ENCODE results near the gene NPC2.

NPC2 gene

DNA sequence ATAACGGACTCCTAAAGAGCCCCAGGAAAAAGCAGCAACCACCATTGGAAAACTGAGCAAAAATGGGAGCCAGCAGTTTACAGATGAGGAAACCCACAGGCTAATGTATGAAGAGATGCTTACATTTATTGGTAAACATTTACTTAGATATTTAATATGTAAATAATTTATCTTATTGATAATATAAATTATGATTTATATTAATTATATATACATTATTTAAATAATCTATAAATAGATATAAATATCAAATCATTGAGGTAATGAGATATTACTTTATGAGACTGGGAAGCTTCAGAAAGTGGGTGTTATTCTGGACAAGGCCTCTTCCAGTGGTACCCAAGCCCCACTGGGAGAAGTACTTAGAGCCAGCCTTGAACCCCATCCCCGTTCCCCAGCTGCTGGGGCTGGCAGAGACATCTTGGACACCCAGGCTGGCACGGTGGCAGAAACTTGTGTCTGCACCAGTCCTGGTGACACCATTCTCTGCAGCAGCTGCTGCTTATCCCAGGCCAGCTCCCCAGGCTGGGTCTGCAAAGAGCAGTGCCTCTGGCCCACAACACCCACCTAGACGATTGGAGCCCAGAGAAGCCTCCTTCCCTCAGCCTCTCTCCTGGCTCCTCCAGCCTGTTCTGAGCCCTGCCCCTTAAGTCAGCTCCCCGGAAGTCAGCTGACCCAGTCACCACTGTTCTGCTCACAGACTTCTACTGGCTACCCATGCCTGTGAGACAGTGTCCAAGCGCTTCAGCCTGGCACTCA is 26.4 kb upstream of the NPC2 start:
- DNase-seq: no peak

DNA sequence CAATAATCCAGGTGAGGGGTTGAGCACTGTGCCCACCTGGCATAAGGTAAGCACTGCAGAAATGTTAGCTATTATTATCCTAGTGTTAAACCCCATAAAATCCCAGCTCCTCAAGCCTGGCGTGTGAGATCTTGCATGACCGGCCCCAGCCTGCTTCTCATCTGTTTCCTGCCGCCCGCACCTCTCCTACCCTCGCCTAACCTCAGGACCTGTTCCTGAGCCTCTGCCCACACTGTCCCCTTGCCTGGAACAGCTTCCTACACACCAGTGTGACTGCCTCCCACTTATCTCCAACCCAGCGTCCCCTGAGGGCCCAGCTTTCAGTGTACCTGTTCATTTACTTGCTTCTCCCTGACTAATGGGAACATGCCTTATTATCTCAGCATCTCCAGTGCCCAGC is 25.1 kb upstream of the NPC2 start:
- DNase-seq: no peak

DNA sequence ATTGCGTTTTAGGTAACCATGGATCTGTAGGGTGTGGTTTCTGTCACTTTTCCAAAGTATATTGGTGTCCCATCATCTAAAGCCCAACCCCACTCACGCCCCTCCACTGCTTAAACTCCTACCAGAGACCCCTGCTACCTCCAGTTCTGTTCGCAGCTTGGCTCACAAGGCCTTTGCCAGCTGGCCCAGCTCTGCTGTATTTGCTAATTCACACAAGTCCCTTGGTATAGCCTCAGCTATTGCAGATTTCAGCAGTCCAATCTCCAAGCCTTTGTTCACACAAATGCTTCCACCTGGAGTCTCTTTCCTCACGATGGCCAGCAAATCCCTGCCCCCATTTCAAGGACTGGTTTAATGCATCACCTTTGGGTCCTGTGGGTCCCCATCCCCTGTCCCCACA is 24.6 kb upstream of the NPC2 start:
- DNase-seq: no peak

DNA sequence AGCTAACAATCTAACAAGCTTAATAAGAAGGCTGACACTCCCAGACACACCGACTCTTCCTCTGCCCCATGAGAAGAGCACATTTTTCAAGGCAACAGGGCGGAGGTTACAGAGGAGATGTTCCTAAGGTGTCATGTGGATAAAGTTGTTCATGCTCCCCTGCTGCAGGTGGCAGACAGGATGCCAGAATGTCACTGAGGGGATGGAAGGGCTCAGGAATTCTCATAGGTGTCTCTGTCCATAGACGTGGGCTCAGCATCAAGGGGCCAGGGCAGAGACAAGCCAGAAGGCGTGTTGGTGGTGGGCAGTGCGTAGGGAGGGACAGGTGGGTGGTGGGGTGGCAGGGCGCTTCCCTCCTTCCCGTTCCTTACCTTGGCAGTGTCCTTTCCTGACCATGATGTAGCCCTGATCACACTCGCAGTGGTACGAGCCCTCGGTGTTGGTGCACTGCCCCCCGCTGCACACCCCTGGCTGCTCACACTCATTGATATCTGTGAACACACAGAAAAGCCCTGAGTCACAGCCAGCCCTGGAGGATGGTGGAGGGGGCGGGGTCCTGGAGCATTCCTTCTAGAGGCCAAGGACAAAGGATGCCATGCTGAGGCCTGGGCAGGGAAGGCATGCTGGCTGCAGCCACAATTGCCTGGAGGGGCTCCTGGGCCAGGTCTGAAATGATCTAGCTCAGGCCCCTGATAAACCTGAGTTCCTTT is 23.5 kb upstream of the NPC2 start:
- peak; percentile 55 for DNase-seq

DNA sequence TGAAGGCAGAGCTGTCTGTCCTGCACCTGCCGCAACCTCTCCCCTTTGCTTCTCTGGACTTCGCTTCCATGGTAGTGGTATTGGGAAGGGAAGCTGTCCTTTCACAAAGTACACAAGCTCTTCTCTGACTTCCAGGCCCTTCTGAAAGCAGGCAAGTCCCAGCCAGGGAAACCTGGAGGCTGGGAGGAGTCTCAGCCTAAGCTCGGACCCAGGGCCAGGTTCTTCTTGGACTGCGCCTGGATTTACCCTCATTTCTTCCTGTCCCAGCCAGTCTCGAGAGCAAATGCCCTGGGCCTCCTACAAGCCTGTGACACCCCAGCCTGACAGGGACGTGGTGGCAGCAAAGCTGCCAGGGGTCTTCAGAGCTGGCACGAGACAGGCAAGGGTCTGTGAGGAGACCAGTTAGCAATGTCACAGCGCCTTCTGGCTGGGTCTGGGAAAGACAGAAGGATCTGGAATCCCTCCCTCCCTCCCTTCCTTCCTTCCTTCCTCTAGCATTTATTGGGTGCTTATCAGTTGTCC is 22.8 kb upstream of the NPC2 start:
- DNase-seq: no peak

DNA sequence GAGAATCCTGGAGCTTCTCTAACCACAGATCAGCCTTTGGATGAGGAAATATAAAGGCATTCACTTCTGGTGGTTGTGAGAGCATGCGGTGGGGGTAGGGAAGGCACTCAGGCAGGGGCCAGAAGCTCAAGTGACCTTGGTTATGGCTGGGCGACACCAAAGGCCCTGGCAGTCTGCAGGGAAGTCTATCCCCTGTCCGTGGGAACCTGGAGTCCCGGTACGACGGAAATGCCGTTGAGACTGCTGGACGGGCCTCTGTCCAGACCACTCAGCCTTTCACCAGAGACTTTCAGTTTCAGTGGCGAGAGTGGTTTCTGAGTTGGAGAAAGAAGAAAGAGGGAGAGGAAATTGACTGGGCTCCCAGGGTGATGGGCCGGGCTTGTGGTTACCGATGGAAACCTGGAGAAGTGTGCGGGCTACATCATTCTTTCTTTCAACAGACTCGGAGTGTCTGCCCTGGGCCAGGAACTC is 21.4 kb upstream of the NPC2 start:
- DNase-seq: peak; percentile 81

DNA sequence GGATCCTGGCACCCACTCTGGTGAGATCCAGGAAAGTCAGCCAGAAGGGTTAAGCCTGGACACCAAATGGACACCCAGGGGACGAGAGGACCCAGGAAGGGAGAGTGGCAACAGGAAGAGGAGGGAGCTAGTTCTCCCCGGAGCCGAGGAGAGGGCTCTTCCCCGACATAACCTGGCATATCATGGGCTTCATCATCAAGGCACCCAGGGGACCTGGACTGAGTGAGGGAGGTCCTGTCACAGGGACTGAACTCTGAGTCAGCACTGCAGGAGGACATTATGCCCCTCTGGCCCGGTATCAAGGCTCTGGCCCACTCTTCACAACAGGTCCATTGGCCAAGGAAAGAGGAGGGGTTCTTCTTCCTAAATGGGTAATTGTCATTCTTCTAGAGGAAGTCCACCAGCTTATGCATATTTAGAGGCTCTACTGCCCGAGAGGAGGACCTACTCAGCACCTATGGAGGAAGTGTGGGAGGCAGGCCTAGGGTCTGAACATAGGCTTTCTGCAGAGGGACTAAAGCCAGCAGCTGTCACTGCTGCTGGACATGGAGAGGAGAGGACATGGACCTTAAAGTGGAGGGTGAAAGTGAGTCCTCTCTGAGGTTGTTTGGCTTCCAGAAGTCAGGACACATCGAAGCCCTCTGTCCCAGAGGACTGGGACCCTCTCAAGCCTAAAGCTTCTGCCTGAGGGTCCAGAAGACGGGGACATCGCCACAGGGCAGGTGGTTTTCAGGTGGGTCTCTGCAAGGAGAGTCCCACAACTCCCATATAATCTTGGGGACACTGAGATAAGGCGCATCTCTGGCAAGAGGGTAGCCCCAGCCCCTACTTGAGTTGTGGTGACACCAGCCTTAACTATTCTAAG is 19.1 kb upstream of the NPC2 start:
- no peak for DNase-seq

DNA sequence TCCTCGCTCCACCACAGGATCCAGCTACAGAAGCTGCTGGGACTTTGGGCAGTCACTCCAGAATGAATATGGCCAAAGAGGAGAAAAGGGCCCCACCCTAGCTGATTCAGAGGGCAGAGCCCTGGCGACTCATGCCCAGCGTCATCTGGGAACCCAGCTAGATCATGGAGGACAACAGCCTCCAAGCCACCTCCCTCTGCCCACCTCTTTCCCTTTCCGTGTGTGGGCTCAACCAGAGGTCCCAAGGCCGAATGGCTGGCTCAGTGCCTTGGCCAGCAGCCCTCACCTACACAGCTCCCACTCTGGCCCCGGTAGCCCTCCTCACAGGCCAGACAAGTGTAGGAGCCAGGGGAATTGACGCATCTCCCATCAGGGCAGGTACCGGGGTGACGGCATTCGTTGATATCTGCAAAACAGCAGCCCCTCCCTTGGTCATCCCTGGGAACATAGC is 17.9 kb upstream of the NPC2 start:
- peak; percentile 59 for DNase-seq

DNA sequence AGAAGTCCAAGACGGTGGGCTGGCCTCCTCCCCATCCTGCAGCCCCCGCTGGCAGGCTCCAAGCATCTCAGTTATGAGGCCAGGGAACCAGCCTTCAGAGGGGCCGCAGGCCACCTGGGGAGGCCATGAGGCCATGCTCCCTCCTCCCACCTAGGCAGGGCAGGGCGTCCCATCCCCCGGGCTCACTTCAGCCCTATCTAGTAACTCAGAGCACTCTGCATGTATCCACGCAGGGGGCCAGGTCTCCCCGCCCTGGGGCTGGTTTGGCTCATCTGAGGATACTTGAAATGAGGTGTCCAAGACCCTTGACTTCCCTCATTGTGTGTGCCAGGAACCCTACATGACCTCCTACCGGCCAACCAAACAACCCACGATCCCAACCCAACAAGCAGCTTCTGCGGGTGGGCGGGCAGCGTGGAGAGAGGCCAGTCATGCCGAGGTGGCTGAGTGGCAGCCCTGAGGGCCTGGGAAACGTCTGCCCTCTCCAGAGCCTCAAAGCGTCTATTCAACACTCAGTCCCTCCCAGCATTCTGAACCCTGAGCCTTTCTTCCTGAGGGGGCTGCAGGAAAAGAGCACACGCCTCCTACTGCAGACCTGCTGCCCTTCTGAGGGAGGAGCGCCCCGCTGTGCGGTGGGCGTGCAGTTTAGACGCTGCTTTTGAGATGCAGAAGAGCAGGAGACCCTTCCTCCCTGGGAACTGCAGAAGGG is 17.3 kb upstream of the NPC2 start:
- no peak for DNase-seq

DNA sequence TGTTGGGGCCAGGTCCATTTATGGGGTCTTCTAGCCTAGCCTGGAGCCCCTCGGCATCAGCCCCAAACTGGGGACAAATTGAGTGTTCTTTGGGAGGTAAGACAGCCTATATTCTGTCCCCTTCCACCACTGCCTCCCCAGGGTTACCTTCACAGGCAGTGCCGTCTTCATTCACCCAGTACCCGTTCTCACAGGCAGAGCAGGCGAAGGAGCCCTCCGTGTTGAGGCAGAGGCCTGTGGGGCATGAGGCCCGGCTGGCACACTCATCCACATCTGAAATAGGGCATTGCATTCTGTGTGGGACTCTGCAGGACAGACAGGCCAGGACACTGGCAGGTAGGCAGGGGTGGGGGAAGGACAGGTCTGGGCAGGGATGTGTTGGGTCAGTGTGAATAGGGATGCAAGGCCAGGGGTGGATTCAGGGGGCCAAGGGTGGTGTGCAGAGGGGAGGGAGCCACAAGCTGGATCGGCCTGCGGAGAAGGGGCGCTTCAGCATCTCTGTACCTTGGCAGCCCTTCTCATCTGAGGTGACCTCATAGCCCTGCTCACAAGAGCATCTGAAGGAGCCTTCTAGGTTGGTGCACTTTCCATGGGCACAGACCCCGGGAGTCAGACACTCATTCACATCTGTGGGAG is 16.6 kb upstream of the NPC2 start:
- no peak for DNase-seq

DNA sequence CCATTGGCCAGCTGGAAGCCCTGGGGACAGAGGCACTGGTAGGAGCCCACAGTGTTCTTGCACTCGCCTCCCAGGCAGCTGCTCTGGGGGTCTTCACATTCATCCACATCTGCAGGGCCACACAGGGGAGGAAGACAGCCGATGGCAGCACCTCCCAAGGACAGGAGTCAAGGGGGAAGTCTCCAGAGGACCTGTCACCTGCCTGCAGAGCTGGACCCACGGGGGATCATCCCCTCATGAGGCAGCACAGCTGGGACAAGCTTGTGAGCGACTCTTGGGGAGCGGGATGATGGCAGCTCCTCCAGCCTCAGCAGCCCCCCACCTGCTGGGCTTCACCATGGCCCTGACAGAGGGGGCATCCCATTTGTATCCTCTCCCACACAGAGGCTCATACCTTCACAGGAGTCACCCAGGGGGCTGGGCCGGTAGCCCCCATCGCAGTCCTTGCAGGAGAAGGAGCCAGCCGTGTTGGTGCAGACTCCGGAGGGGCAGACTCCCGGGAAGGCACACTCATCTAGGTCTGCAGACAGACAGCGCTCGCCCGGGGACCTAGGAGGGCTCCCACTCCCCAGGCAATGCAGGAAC is 15.8 kb upstream of the NPC2 start:
- DNase-seq: no peak

DNA sequence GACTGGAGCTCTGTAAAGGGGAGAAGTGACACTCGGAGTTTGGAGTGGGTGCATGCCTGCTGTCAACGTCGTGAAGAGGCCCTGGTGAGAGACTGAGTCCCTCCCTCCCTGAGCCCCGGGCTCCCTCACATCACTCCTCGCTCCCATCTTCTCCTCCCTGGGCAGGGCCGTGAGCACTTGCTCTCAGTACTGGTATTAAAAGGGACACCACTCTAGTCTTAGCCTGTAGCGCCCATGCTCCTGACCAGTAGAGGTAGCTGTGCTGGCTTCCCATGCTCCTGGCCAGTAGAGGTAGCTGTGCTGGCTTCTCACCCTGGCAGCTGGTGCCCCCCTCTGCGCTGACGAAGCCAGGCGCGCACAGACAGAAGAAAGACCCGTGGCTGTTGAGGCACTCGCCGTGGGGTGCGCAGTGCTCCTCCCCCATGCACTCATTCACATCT is 15.2 kb upstream of the NPC2 start:
- DNase-seq: peak; percentile 44

DNA sequence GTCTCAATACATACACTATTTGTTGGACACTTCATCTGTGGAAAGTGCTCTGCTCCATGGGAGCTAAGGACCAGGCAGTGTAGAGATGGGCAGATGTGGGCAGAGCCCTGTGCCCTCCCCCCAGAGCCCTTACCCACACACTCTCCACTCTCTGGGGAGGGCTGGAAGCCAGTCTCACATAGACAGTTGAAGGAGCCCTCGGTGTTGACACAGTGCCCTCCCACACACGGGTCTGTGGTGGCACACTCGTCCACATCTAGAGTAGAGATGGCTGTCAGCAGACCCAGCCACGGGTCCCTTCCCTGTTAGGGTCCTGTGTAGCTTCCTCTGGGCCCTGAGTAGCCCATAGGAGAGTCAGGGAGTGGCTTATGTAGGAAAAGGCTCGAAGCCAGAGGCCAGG is 14.7 kb upstream of the NPC2 start:
- no peak for DNase-seq

DNA sequence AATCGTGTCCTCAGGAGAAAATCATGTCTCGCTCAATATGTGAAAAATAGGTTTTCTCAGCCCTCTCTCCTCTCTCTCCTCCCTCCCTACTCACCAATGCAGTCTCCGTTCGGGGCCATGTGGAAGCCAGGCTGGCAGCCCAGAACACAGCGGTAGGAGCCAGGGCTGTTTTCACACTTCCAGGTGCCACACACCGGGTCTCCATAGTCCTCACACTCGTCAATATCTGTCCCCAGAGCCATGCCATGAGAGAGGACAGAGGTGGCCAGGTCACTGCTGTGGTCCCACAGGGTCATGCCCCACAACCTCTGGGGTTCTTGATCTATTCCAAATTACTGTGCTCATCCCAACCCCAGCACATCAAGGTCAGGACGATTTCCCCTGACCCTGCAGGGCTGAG is 14.0 kb upstream of the NPC2 start:
- DNase-seq: no peak

DNA sequence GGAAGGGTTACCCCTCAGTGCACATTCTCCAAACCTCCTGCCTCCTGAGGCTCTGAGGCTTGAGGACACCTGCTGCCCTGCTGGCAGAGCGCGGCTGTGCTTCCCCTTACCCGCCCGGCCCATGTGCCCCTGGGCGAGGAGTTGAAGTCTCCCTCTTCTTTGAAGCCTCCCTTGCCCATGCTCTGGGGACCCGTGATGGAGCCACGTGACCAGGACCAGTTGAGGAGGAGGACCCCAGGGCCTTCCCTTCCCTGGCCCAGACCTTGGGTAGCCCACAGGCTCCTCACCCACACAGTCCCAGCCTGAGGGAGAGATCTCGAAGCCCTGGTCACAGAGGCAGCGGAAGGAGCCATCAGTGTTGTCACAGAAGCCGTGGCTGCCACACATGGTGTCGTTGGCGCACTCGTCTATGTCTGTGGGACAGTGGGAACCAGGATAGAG is 13.3 kb upstream of the NPC2 start:
- no peak for DNase-seq

DNA sequence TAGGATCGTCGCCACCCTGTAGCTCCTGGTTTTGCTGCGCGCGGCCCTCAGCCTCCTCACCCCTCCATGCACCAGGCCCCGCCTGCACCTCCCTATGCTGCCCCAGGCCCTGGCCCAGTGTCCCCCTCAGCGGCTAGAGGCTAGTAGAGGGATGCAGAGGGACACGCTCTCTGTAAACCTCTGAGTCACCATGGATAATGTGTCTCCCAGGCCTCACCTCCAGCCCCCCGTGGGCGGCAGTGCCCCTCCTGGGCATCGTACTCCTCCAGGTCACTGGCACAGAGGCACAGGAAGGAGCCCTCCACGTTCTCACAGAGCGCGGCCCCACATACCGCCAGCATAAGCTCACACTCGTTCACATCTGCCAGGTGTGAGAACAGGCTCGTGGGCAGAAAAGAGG is 12.7 kb upstream of the NPC2 start:
- no peak for DNase-seq

DNA sequence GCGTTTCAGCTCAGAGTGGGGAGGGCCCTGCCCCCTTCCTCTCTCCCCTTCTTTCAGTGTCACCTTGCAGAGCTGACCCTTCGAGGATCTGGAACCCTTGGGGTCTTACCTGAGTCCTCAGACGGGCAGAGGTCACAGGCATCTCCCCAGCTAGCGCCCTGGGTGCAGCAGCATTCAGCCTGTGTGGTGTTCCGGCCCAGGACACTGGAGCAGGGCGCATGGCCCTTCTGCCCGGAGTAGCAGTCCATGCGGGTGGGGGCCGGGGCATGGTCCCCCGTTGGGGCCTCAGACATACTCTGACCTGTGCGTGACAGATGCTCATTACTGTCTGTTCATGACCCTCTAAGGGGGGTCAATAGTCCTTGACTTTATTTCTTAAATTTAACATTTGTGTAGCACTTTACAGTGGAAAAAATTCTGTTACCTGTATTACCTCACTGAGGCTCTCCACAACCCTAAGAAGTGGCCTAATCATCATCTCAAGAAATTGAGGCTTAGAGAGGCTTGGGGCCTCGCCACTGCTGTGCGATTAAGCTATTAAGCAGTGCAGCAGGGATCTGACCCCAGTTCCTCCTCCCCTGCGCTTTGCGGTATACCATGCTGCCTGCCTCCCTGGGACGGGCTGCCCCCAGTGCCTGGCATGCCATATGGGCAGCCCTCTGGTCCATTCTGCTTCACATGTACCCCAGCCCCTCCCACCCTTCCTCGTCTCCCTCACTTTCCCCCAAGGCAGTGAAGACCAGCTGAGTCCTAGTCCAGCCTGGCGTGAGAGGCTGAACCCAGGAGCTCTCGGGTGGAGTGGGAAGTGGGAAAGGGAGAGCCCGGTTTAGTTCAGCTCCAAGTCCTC is 12.0 kb upstream of the NPC2 start:
- DNase-seq: no peak

DNA sequence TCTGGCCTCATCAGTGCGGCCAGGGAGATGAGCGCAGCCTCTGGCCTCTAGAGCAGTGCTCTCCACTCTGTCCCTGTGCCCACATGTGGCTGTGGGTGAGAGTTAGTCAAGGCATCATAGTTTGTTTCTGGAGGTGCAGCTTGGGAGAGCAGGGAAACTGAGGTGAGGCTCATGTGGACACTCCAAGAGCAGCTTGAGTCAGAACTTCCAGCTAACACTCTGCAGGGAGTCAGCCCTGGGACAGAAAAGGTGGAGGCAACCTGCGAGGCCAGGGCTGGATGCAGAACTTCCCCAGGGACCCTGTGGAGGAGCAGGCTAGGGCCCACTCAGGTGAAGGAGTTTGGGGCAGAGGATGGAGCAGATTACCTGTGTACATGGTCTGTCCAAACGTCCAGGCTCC is 11.3 kb upstream of the NPC2 start:
- no peak for DNase-seq

DNA sequence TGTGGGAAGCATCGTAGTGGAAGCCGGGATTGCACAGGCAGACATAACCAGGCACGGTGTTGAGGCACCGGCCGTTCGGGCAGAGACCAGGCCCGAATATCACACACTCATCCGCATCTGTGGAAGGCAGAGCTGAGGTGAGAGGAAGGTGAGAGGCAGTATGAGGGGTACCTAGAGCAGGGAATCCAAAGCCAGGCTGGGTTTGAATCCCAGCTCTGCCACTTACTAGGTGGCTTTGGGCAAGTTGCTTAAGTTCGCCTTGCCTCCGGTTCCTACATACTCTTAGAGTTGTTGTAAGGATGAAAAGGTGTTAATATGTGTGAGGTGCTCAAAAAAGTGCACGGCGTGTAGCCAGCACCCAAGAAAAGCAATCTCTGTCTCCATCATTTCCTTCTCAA is 10.8 kb upstream of the NPC2 start:
- no peak for DNase-seq

DNA sequence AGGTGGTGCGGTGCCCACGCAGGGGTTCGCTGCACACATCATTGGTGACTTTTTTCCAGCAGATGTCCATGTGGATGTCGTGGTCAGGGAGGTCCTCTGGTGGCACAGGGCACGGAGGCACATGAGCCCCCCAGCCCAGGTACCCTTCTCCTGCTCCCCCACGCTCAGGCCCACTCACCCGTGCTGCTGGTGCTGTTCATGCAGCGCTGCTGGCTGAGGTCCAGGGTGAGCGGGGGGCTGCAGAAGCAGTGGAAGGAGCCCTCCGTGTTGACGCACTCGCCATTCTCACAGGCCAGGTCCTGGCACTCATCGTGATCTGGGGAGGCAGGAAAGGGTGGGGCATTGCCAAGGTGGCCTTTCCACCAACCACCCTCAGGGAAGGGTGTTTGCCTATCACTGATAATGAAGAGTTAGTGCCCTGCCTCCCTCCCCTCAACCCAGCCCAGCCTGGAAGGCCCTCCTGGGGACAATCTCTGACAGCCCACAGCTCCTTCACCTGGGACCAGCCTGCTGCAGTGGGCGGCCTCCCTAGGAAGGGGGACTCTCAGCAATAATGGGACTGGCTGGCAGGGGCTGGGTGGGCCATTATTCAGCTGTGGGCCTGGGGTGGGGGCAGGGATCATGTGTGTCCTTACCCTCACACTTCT is 10.3 kb upstream of the NPC2 start:
- DNase-seq: no peak

Measured in fibroblast of skin of scalp (primary cell).